ENCODE data around the gene COX4I2. TPM values are rescaled to one million over a fixed set of nuclear protein-coding genes. Genes with fewer than 3 reads are reported as not detected.

Gene COX4I2
- total and polyA plus RNA-seq, 2 of the 4 experiments (the other 2 are of a cell fraction): not detected

DNA sequence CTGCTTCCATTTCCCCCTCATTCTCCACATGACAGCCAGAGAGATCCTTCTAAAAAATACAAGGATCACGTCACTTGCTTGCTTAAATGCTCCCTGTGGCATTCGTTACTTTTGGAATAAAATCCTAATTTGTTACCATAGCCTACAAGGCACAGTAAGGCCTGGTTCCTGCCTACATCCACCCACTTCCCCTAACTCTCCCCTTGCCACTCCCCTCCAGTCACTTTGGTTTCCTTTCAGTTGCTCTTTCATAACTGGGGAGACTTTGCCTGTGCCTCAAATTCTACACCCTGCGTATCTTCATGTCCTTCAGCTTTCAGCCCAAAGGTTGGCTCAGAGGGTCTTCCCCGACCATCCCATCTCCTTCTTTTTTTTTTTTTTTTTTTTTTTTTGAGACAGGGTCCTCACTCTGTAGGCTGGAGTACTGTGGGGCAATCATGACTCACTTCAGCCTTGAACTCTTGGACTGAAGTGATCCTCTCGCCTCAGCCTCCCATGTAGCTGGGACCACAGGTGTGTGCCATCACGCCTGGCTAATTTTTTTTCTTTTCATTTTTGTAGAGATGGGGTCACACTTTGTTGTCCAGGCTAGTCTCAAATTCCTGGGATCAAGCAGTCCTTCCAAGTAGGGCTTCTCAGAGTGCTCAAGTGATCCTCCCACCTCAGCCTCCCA lies 20.1 kb upstream of the COX4I2 start:
- no peaks in the 10 kb centered on the region for H3K27me3 ChIP-seq (ENCODE audit: control insufficient read depth, insufficient read depth, low read length)
- H3K27ac ChIP-seq (ENCODE audit: insufficient read depth, low read length): no peak overlapping the region
- H3K18ac ChIP-seq (ENCODE audit: low read depth, low read length): no peak overlapping the region
- H4K5ac ChIP-seq (ENCODE audit: low read depth, low read length): no peak overlapping the region
- ATAC-seq (ENCODE audit: low read depth) (no peak), DNase-seq (no peak)
- H3K4ac ChIP-seq (ENCODE audit: low read depth, low read length): no peak overlapping the region
- in situ Hi-C loops (cut with MboI; ENCODE audit: low sequenced_read_pairs): no loop called here
- no peak overlapping the region for H2BK20ac ChIP-seq (ENCODE audit: low read depth, low read length)
- BruUV-seq (replicated peaks): no TSS peak
- H3K4me2 ChIP-seq (ENCODE audit: low read depth, low read length): no peak overlapping the region
- TF ChIP-seq CEBPB (IDR thresholded peaks at IDR 0.05; ENCODE audit: low read depth, low read length): no peak
- TF ChIP-seq RAD21 (IDR thresholded peaks at IDR 0.05; ENCODE audit: low read length): no peak
- no peak for TF ChIP-seq MXI1 (IDR thresholded peaks at IDR 0.05; ENCODE audit: borderline replicate concordance, low read depth, low read length)
- no peak for TF ChIP-seq POLR2A (IDR thresholded peaks at IDR 0.05; ENCODE audit: low read depth, low read length)
- no peak for TF ChIP-seq MAFK (IDR thresholded peaks at IDR 0.05; ENCODE audit: low read depth, low read length)
- TF ChIP-seq, protein P1, sequence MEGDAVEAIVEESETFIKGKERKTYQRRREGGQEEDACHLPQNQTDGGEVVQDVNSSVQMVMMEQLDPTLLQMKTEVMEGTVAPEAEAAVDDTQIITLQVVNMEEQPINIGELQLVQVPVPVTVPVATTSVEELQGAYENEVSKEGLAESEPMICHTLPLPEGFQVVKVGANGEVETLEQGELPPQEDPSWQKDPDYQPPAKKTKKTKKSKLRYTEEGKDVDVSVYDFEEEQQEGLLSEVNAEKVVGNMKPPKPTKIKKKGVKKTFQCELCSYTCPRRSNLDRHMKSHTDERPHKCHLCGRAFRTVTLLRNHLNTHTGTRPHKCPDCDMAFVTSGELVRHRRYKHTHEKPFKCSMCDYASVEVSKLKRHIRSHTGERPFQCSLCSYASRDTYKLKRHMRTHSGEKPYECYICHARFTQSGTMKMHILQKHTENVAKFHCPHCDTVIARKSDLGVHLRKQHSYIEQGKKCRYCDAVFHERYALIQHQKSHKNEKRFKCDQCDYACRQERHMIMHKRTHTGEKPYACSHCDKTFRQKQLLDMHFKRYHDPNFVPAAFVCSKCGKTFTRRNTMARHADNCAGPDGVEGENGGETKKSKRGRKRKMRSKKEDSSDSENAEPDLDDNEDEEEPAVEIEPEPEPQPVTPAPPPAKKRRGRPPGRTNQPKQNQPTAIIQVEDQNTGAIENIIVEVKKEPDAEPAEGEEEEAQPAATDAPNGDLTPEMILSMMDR (conservative IDR thresholded peaks at IDR 0.05; ENCODE audit: low read depth, low read length): no peak
- no peak for TF ChIP-seq FOS (IDR thresholded peaks at IDR 0.05; ENCODE audit: low read depth, low read length)
- TF ChIP-seq, protein P2, sequence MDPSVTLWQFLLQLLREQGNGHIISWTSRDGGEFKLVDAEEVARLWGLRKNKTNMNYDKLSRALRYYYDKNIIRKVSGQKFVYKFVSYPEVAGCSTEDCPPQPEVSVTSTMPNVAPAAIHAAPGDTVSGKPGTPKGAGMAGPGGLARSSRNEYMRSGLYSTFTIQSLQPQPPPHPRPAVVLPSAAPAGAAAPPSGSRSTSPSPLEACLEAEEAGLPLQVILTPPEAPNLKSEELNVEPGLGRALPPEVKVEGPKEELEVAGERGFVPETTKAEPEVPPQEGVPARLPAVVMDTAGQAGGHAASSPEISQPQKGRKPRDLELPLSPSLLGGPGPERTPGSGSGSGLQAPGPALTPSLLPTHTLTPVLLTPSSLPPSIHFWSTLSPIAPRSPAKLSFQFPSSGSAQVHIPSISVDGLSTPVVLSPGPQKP (IDR thresholded peaks at IDR 0.05; ENCODE audit: borderline replicate concordance, low read depth, low read length): no peak
- no peak for TF ChIP-seq BHLHE40 (IDR thresholded peaks at IDR 0.05; ENCODE audit: low read depth, low read length)
- TF ChIP-seq MAZ (IDR thresholded peaks at IDR 0.05; ENCODE audit: borderline replicate concordance, low read depth, low read length): no peak
- TF ChIP-seq, protein P3, sequence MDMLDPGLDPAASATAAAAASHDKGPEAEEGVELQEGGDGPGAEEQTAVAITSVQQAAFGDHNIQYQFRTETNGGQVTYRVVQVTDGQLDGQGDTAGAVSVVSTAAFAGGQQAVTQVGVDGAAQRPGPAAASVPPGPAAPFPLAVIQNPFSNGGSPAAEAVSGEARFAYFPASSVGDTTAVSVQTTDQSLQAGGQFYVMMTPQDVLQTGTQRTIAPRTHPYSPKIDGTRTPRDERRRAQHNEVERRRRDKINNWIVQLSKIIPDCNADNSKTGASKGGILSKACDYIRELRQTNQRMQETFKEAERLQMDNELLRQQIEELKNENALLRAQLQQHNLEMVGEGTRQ (IDR thresholded peaks at IDR 0.05; ENCODE audit: low read depth, low read length): no peak
- ChIA-PET CTCF (no interaction called here), POLR2A (ENCODE audit: unreplicated experiment) (no interaction called here)
- no peak overlapping the region for H2AK5ac ChIP-seq (ENCODE audit: low read depth, low read length)
- no peak overlapping the region for H3K23ac ChIP-seq (ENCODE audit: low read depth, low read length)
- no peaks in the 10 kb centered on the region for H3K9me1 ChIP-seq (ENCODE audit: insufficient read depth, low read length)
- H3K56ac ChIP-seq (ENCODE audit: extremely low read depth, insufficient read depth, low read length): no peak overlapping the region
- no peak overlapping the region for H4K8ac ChIP-seq (ENCODE audit: low read depth in 2 of 2, low read length in 2 of 2)
- no peak overlapping the region for H2AFZ ChIP-seq (replicated peaks; ENCODE audit: low read length, poor library complexity)
- no peak overlapping the region for H4K91ac ChIP-seq (ENCODE audit: insufficient read depth, low read depth, low read length)
- intact Hi-C loops (cut with micrococcal nuclease): no loop called here
- H2BK120ac ChIP-seq (ENCODE audit: low read depth, low read length): no peak overlapping the region
- H3K4me1 ChIP-seq (ENCODE audit: control insufficient read depth, insufficient read depth, low read length): no peaks in the 10 kb centered on the region
- no peak overlapping the region for H3K4me3 ChIP-seq (ENCODE audit: insufficient read depth, low read depth, low read length)
- H2AK9ac ChIP-seq (replicated peaks; ENCODE audit: low read depth, low read length, poor library complexity): no peak overlapping the region
- H3K36me3 ChIP-seq (ENCODE audit: control insufficient read depth, insufficient read depth, low read length): no peaks in the 10 kb centered on the region
- H4K20me1 ChIP-seq (ENCODE audit: insufficient read depth, low read length): no peaks in the 10 kb centered on the region
- H3K9me3 ChIP-seq (ENCODE audit: control insufficient read depth, insufficient read depth, low read length): no peaks in the 10 kb centered on the region
- no peak overlapping the region for H2BK5ac ChIP-seq (ENCODE audit: low read depth, low read length, poor library complexity, severe bottlenecking)
- H3K14ac ChIP-seq (replicated peaks; ENCODE audit: low read depth, low read length): no peak overlapping the region
- H3K9ac ChIP-seq (ENCODE audit: low read depth, low read length): no peak overlapping the region
- no peaks in the 10 kb centered on the region for H3K79me1 ChIP-seq (ENCODE audit: low read depth in 1 of 2, low read length in 2 of 2)
- WGBS, 2 experiments (ENCODE audit: extremely low coverage in 2 of 2, insufficient read length in 1 of 2): 58% methylated on average over 2 of the region's 6 CpGs; no CpG with 5 or more reads in 1 of the 2 experiments
- dilution Hi-C loops (cut with HindIII; ENCODE audit: low sequenced_read_pairs, unreplicated experiment): no loop called here
- no peak overlapping the region for H2BK15ac ChIP-seq (ENCODE audit: low read depth, low read length)
